GM21390 (cell line): ENCODE data around the gene TICAM2.
"Not testable (repeated sequence)": the region's sequence is repeated elsewhere in the genome, so short reads cannot be mapped to it uniquely, and the experiment has no call there.

ENCODE experiments used
- ATAC-seq: cut with Tn5 transposase; IDR thresholded peaks from one replicate; pipeline ENCODE4 v1.9.1; 2021; ENCODE audit not compliant: unreplicated experiment

Gene TICAM2, protein sequence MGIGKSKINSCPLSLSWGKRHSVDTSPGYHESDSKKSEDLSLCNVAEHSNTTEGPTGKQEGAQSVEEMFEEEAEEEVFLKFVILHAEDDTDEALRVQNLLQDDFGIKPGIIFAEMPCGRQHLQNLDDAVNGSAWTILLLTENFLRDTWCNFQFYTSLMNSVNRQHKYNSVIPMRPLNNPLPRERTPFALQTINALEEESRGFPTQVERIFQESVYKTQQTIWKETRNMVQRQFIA

DNA sequence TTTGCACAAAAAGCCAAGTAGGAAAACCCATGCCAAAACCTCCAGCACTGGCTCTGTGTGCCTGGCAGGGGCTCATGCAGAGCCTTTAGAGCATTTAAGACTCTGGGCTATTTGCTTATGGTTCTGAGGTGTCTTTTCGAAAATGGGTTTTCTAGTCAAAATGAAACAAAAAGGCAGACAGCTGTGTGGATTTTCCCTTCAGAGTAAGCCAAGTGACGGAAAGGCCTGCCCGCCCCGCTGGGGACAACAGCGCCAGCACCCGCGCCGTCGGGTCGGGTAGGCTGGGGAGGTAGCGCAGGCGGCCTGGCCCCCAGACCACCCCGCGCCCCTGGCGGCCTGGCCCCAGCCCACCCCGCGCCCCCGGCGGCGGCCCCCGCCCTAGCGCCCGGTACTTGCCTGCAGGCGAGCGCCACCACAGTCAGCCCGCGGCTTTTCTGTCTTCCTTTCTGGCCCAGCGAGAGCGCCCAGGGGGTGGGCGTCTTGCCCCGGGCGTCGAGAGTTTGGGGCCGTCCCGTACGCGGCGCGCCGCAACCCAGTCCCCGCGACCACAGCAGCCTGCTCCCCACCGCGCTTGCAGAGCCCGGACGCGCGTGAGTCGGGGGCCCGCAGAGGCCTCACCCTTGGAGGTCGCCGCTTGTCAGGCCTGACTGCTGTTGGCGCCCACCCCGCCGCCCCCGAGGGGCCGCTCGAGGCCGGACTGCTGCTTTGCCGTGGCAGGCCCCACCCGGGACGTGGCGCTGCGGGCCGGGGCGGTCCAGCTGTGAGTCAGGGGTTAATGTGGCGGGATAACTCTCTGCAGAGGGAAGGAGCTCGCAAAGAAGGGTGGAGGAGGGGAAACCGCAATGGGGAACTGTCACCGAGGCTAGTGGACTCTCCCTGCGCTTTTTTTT, at the start of gene TICAM2:
Gene TICAM2, minus strand, starts transcription at position 779 of the 890 bp plus-strand sequence. CDS start 21,223 bp downstream, outside the sequence.
- peak; percentile 70 for ATAC-seq

- no peak for ATAC-seq
Measured at GRCh38 chr5:115649541-115649940, 47.3 kb upstream of the TICAM2 start.

GRCh38 chr5:115648056-115648455, 45.8 kb upstream of the TICAM2 start:
- no peak for ATAC-seq

DNA sequence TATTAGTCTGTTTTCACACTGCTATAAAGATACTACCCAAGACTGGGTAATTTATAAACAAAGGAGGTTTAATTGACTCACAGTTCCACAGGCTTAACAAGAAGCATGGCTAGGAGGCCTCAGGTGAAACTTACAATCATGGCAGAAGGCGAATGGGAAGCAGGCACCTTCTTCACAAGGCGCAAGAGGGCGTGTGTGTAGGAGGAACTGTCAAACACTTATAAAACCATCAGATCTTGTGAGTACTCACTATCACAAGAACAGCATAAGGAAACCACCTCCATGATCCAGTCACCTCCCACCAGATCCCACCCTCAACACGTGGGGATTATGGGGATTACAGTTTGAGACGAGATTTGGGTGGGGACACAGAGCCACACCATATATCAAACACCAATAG, 43.1 kb upstream of the TICAM2 start:
- ATAC-seq: not testable (repeated sequence)

DNA sequence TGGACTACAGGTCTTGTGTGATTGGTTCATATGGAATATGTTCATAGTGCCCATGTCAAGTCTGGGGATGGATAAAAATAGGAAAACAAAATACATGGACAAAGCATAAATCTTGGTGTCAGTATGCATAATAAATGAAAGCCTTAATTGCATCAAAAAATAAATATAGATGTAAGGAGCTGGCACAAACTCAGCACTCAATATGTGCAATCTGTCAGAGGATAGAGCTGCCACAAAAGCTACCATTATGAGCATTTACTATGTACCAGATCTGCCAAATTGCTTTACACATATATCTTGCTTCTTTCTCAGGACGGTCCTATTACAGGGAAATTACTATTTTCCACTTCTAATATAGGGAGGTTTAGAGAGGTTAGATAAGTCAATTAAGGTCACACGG, 41.8 kb upstream of the TICAM2 start:
- ATAC-seq: no peak

GRCh38 chr5:115641948-115642347, 39.7 kb upstream of the TICAM2 start:
- no peak for ATAC-seq

DNA sequence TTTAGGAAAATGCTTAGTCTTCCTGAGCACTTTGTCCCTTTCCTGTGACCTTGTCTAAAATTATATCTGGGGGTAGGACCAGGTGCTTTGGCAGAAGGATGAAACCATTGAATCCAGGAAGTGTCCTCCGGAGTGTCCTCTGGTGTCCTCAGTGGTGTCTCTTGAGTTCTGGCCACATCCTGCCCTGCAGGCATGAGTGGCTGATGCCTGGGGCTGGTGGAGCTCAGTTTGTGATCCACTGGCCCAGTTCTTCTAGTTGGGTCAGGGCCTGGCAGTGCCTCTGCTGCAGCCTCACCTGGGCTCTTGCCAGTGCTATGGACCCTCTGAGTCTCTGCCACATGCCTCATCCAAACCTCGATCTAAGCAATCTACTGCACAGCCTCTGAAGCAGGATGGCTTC, 38.0 kb upstream of the TICAM2 start:
- no peak for ATAC-seq

- ATAC-seq: no peak
Measured at GRCh38 chr5:115639377-115639776, 37.1 kb upstream of the TICAM2 start.

DNA sequence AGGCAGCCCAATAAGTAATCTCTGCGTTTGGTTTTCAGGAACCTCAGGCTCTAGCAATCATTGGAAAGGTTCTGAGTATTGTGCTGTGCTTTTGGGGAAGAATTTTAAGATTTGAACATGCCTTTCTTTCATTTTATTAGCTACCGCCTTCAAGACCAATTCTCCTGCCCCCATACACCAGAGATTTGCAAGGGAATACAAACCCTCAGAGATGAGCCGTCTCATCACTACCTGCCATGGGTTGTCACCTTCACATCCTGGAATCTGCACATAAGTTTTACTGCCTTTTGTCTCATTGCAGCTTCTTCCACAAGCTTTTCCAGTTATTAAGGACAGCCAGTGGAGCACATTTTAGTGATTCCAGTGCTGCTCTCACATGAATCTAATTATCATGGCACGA, 35.2 kb upstream of the TICAM2 start:
- ATAC-seq: no peak

- no peak for ATAC-seq
Measured at GRCh38 chr5:115636008-115636407, 33.7 kb upstream of the TICAM2 start.

GRCh38 chr5:115634343-115635132, 32.3 kb upstream of the TICAM2 start:
- peak; percentile 56 for ATAC-seq

GRCh38 chr5:115629903-115630302, 27.6 kb upstream of the TICAM2 start:
- no peak for ATAC-seq

DNA sequence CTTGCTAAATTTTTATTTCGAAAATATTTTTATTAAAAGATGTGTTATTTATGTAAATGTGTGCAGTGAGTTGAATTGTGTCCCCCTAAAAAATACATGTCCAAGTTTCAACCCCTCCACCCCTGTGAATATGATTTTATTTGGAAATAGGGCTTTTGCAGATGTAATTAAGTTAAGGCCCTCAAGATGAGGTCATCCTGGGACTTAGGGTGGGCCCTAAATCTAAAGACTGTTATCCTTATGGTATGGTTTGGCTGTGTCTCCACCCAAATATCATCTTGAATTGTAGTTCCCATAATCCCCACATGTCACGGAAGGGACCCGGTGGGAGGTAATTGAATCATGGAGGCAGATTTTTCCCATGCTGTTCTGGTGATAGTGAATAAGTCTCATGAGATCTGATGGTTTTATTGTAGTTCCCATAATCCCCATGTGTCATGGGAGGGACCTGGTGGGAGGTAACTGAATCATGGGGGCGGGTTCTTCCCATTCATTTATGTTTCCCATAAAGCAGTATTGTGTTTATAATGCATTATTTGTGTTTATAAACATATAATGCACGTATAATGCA, 25.1 kb upstream of the TICAM2 start:
- ATAC-seq: no peak

- ATAC-seq: peak; percentile 35
Measured at GRCh38 chr5:115626445-115626823, 24.2 kb upstream of the TICAM2 start.

DNA sequence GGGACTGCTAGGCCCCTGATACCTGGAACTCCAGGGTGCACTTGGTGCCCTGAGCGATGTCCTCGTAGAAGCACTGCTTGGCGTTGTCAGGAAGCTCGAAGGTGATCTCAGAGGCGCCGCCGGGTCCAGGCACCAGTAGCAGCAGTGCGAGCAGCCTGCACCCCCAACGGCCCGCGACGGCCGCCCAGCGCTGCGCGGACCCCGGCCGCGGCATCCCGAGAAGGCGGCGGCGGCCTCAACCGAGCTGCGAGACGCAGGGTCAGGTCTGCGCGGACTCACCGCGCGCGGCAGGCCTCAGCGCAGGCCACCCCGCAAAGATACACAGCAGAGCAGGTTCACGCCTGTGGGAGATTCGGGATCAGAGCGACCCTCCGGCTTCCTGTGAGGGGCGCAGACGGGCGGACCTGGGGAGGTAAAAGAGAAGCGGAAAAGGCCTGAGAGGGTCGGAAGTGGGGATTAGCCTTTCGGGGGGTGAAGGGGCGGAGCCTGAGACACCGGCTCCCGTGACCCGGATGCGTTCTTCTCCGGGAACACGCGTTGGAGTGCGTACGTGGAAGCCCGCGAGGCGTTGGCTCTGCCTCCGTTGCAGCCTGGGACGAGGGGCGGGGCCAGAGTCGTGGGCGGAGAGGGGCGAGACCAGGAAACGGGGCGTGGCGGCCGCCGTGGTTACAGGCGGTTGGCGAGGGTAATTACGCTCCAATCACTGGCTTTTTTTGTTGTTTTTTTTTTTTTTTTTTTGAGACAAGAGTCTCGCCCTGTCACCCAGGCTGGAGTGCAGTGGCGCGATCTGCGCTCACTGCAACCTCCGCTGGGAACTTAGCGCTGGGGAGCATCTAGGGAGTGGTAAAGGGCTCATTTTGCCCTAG, 23.5 kb upstream of the TICAM2 start, which contains the start of gene TMED7:
Gene TMED7, minus strand, starts transcription at position 458 of the 866 bp plus-strand sequence. Its CDS starts 244 bp downstream, at position 214.
- peak; percentile 89 for ATAC-seq

GRCh38 chr5:115624994-115625393, 22.7 kb upstream of the TICAM2 start:
- ATAC-seq: no peak

DNA sequence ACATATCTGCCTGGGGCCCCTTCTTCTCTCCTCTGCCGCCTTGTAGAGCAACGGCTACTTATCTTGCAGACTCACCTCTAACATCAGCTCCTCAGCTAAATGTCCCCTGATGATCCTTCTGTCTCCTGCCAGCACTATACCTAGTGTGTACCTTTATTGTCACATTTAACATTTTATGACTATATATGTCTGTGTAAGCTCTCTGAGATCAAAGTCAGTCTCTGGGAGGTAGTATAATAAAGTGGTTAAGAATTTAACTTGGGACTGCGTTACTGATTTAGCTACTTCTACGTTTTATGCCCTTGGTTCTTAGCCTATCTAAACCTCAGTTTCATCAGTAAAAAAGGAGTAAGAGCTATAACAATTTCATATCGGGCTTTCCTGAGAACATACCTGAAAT, 21.4 kb upstream of the TICAM2 start:
- ATAC-seq: no peak

DNA sequence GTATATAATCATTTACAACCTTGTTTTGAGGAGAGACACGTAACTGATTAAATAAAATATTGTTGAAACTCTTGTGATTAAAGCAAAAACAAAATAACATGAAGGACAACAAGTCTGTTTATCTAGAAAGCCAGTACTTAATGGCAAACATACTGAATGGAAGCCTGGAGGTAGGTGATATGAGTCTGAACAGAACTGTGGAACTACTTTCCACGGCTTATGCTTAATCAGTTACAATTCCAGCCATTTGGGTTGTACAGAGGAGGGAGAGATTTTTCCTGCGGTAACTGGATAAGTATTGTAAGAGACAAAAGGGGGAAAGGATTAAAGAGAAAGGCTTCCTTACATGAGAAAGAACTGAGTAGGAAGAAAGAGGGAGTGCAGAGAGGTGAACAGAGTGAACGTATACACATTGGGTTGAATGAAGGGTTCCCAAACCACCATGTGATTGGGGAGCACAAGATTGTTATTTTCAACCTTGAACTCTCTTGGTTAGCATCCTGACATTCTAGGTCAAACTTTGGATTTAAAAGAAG, 19.2 kb upstream of the TICAM2 start:
- no peak for ATAC-seq

DNA sequence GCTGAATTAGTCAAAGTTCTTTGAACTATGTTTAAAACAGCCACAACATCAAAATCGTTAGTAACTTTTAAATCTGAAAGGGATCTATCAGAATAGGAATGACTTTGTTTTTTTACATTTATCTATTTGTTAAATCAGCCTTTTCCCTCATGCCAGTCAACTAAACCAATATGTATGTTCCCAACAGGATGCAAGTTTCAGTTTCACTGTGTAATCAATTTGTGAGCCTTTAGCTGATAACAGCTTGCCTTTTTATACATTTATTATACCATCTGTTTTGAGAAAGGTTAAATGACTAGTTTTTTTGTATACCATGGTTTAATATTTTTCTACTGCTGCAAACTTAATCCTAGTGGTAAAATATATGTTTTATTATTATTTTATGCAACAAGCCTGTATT, 14.6 kb upstream of the TICAM2 start:
- ATAC-seq: no peak

- no peak for ATAC-seq
Measured at GRCh38 chr5:115616472-115616871, 14.2 kb upstream of the TICAM2 start.
